HCT116 (cell line): ENCODE measurements around the gene PDE6A.

Source experiments
- SIN3A ChIP-seq: IDR thresholded peaks from 2 replicates; pipeline ENCODE4 v1.6.1; 2012; ENCODE audit warnings: low read depth
- YY1 ChIP-seq: IDR thresholded peaks from 2 replicates; pipeline ENCODE4 v1.6.1; 2011; ENCODE audit warnings: low read length, low read depth, moderate library complexity, mild to moderate bottlenecking; ENCODE audit not compliant: insufficient replicate concordance; ENCODE audit errors: extremely low read depth
- TF ChIP-seq, protein P1 (sequence below), 3 experiments: fragments of 200-600 bp in 1 of 3; sonication (generic) in 1 of 3; IDR thresholded peaks in 2 of 3; conservative IDR thresholded peaks in 1 of 3; 2 replicates each; pipeline ENCODE4 v1.5.1; 2012 to 2017; ENCODE audit warnings: low read depth in 2 of 3, low read length in 2 of 3, antibody characterized with exemption in 1 of 3, borderline replicate concordance in 1 of 3, control low read depth in 1 of 3, mild to moderate bottlenecking in 1 of 3, mixed read lengths in 1 of 3, mixed run types in 1 of 3, moderate library complexity in 1 of 3; ENCODE audit not compliant: insufficient read depth in 1 of 3

DNA sequence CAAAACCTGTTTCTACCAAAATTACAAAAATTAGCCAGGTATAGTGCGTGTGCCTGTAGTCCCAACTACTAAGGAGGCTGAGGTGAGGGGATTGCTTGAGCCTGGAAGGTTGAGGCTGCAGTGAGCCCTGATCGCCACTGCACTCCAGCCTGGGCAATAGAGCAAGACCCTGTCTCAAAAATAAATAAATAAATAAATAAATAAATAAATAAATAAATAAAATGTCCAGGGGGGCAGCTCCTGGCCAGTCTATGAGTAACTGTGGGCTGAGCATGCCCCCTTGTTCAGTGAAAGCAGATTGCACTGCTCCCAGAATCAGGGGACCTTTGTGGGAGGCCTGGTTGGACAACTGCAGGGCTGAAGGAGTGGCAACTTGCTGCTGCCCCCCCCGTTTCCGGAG, 62.7 kb downstream of the PDE6A start:
- TF ChIP-seq YY1, result no peak
- TF ChIP-seq, protein P1, sequence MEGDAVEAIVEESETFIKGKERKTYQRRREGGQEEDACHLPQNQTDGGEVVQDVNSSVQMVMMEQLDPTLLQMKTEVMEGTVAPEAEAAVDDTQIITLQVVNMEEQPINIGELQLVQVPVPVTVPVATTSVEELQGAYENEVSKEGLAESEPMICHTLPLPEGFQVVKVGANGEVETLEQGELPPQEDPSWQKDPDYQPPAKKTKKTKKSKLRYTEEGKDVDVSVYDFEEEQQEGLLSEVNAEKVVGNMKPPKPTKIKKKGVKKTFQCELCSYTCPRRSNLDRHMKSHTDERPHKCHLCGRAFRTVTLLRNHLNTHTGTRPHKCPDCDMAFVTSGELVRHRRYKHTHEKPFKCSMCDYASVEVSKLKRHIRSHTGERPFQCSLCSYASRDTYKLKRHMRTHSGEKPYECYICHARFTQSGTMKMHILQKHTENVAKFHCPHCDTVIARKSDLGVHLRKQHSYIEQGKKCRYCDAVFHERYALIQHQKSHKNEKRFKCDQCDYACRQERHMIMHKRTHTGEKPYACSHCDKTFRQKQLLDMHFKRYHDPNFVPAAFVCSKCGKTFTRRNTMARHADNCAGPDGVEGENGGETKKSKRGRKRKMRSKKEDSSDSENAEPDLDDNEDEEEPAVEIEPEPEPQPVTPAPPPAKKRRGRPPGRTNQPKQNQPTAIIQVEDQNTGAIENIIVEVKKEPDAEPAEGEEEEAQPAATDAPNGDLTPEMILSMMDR (IDR thresholded peaks at IDR 0.05 in 2 of 3, conservative IDR thresholded peaks at IDR 0.05 in 1 of 3; ENCODE audit: borderline replicate concordance in 1 of 3, insufficient read depth in 1 of 3, low read depth in 2 of 3, low read length in 2 of 3), result no peak
- TF ChIP-seq SIN3A, result no peak
